HG02870 (cell line): ENCODE measurements around the gene CLEC10A.
"Not testable (repeated sequence)": the region's sequence is repeated elsewhere in the genome, so short reads cannot be mapped to it uniquely, and the experiment has no call there.

ENCODE experiments used
- ATAC-seq: cut with Tn5 transposase; IDR thresholded peaks from one replicate; pipeline ENCODE4 v1.9.1; 2021; ENCODE audit warnings: mild to moderate bottlenecking, moderate library complexity; ENCODE audit not compliant: unreplicated experiment

Gene CLEC10A

GRCh38 chr17:7077911-7078546 lies 2.0 kb downstream of the CLEC10A start:
- no peak for ATAC-seq

- ATAC-seq, result no peak
Measured at GRCh38 chr17:7074931-7075330, 5.1 kb downstream of the CLEC10A start.

- ATAC-seq, result no peak
Measured at GRCh38 chr17:7072406-7072805, 7.6 kb downstream of the CLEC10A start.

GRCh38 chr17:7070712-7071111 lies 9.3 kb downstream of the CLEC10A start:
- ATAC-seq, result no peak

- no peak for ATAC-seq
Measured at GRCh38 chr17:7068268-7068667, 11.8 kb downstream of the CLEC10A start.

GRCh38 chr17:7067198-7067597 lies 12.9 kb downstream of the CLEC10A start:
- no peak for ATAC-seq

GRCh38 chr17:7064261-7064660 lies 15.8 kb downstream of the CLEC10A start:
- ATAC-seq, result no peak

- no peak for ATAC-seq
Measured at GRCh38 chr17:7063518-7064094, 16.4 kb downstream of the CLEC10A start.

GRCh38 chr17:7060165-7060891 lies 19.7 kb downstream of the CLEC10A start:
- no peak for ATAC-seq

- ATAC-seq, result no peak
Measured at GRCh38 chr17:7058831-7059447, 21.1 kb downstream of the CLEC10A start.

- ATAC-seq, result no peak
Measured at GRCh38 chr17:7056386-7056785, 23.7 kb downstream of the CLEC10A start.

GRCh38 chr17:7050583-7050982 lies 29.5 kb downstream of the CLEC10A start:
- not testable (repeated sequence) for ATAC-seq

- ATAC-seq, result no peak
Measured at GRCh38 chr17:7048968-7049367, 31.1 kb downstream of the CLEC10A start.

- ATAC-seq, result no peak
Measured at GRCh38 chr17:7047566-7047965, 32.5 kb downstream of the CLEC10A start.

- not testable (repeated sequence) for ATAC-seq
Measured at GRCh38 chr17:7046725-7047397, 33.2 kb downstream of the CLEC10A start.

- no peak for ATAC-seq
Measured at GRCh38 chr17:7046127-7046724, 33.8 kb downstream of the CLEC10A start.

- ATAC-seq, result no peak
Measured at GRCh38 chr17:7045492-7046126, 34.4 kb downstream of the CLEC10A start.

GRCh38 chr17:7043497-7044198 lies 36.4 kb downstream of the CLEC10A start, which contains the start of gene SLC16A11:
SLC16A11 (minus strand) TSS chr17:7044092; CDS start chr17:7043513, 579 bp downstream.
- no peak for ATAC-seq

GRCh38 chr17:7043182-7043496 lies 36.9 kb downstream of the CLEC10A start:
- no peak for ATAC-seq
